ENCODE data around the gene CREB1. TPM values are rescaled to one million over a fixed set of nuclear protein-coding genes. Genes with fewer than 3 reads are reported as not detected.

Gene CREB1
- total and polyA plus RNA-seq, 9 of the 15 experiments (the other 6 are each of a cell fraction or from before 2014, with no cell fraction given): 8.9 to 51.3 (median 19.5) TPM

DNA sequence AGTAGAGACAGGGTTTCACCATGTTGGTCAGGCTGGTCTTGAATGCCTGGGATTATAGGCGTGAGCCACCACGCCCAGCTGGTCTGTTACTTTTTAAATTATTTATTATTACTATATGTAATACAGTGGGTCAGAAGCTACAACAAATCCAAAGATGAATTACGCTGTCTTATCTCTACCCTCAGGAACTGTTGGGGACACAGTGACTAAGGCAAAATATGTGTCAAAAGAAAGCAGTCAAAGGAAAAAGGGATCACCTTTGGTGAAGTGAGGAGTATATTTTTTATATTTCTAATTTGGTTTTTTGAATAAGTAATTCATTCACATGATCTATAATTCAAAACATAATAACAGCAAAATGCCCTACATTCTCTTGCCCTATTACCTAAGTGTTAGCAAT is 4.7 kb downstream of the CREB1 start (continued):
- TF ChIP-seq, protein P1, sequence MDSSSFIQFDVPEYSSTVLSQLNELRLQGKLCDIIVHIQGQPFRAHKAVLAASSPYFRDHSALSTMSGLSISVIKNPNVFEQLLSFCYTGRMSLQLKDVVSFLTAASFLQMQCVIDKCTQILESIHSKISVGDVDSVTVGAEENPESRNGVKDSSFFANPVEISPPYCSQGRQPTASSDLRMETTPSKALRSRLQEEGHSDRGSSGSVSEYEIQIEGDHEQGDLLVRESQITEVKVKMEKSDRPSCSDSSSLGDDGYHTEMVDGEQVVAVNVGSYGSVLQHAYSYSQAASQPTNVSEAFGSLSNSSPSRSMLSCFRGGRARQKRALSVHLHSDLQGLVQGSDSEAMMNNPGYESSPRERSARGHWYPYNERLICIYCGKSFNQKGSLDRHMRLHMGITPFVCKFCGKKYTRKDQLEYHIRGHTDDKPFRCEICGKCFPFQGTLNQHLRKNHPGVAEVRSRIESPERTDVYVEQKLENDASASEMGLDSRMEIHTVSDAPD (CRISPR knock-in tag; IDR thresholded peaks at IDR 0.05): no peak
- TF ChIP-seq KAT2B (IDR thresholded peaks at IDR 0.05; ENCODE audit: low read depth, low read length) (no peak), NR2C1 (IDR thresholded peaks at IDR 0.05) (no peak), NR2C1 (tag; IDR thresholded peaks at IDR 0.05) (no peak), ZNF347 (CRISPR knock-in tag; IDR thresholded peaks at IDR 0.05; ENCODE audit: low read depth) (no peak), ZNF212 (CRISPR knock-in tag; IDR thresholded peaks at IDR 0.05) (no peak), MAFK (IDR thresholded peaks at IDR 0.05; ENCODE audit: low read length) (peak; percentile 60; the same call in 1 of the 2 replicates), NFYB (IDR thresholded peaks at IDR 0.05; ENCODE audit: extremely low read depth, insufficient read length) (no peak), MXI1 (IDR thresholded peaks at IDR 0.05; ENCODE audit: low read depth, low read length) (no peak), MYC (IDR thresholded peaks at IDR 0.05; ENCODE audit: low read depth, low read length) (no peak), MYC (CRISPR knock-in tag; IDR thresholded peaks at IDR 0.05; ENCODE audit: borderline replicate concordance, low read depth) (no peak)
- TF ChIP-seq, protein P2, sequence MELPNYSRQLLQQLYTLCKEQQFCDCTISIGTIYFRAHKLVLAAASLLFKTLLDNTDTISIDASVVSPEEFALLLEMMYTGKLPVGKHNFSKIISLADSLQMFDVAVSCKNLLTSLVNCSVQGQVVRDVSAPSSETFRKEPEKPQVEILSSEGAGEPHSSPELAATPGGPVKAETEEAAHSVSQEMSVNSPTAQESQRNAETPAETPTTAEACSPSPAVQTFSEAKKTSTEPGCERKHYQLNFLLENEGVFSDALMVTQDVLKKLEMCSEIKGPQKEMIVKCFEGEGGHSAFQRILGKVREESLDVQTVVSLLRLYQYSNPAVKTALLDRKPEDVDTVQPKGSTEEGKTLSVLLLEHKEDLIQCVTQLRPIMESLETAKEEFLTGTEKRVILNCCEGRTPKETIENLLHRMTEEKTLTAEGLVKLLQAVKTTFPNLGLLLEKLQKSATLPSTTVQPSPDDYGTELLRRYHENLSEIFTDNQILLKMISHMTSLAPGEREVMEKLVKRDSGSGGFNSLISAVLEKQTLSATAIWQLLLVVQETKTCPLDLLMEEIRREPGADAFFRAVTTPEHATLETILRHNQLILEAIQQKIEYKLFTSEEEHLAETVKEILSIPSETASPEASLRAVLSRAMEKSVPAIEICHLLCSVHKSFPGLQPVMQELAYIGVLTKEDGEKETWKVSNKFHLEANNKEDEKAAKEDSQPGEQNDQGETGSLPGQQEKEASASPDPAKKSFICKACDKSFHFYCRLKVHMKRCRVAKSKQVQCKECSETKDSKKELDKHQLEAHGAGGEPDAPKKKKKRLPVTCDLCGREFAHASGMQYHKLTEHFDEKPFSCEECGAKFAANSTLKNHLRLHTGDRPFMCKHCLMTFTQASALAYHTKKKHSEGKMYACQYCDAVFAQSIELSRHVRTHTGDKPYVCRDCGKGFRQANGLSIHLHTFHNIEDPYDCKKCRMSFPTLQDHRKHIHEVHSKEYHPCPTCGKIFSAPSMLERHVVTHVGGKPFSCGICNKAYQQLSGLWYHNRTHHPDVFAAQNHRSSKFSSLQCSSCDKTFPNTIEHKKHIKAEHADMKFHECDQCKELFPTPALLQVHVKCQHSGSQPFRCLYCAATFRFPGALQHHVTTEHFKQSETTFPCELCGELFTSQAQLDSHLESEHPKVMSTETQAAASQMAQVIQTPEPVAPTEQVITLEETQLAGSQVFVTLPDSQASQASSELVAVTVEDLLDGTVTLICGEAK (IDR thresholded peaks at IDR 0.05): no peak
- TF ChIP-seq, protein P2 (CRISPR knock-in tag; IDR thresholded peaks at IDR 0.05): no peak
- TF ChIP-seq, protein P3, sequence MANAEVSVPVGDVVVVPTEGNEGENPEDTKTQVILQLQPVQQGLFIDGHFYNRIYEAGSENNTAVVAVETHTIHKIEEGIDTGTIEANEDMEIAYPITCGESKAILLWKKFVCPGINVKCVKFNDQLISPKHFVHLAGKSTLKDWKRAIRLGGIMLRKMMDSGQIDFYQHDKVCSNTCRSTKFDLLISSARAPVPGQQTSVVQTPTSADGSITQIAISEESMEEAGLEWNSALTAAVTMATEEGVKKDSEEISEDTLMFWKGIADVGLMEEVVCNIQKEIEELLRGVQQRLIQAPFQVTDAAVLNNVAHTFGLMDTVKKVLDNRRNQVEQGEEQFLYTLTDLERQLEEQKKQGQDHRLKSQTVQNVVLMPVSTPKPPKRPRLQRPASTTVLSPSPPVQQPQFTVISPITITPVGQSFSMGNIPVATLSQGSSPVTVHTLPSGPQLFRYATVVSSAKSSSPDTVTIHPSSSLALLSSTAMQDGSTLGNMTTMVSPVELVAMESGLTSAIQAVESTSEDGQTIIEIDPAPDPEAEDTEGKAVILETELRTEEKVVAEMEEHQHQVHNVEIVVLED (CRISPR knock-in tag; IDR thresholded peaks at IDR 0.05): no peak
- TF ChIP-seq, protein P4, sequence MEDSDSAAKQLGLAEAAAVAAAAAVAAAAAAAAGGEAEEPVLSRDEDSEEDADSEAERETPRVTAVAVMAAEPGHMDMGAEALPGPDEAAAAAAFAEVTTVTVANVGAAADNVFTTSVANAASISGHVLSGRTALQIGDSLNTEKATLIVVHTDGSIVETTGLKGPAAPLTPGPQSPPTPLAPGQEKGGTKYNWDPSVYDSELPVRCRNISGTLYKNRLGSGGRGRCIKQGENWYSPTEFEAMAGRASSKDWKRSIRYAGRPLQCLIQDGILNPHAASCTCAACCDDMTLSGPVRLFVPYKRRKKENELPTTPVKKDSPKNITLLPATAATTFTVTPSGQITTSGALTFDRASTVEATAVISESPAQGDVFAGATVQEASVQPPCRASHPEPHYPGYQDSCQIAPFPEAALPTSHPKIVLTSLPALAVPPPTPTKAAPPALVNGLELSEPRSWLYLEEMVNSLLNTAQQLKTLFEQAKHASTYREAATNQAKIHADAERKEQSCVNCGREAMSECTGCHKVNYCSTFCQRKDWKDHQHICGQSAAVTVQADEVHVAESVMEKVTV (CRISPR knock-in tag; IDR thresholded peaks at IDR 0.05): no peak

All from K562 (cell line).